ENCODE results near the gene FGFBP1. TPM values are rescaled to one million over a fixed set of nuclear protein-coding genes. Genes with fewer than 3 reads are reported as not detected.

FGFBP1 gene
- total and polyA plus RNA-seq, 4 donors, result 7.1 to 45.7 (median 19.7) TPM; not detected in 1

DNA sequence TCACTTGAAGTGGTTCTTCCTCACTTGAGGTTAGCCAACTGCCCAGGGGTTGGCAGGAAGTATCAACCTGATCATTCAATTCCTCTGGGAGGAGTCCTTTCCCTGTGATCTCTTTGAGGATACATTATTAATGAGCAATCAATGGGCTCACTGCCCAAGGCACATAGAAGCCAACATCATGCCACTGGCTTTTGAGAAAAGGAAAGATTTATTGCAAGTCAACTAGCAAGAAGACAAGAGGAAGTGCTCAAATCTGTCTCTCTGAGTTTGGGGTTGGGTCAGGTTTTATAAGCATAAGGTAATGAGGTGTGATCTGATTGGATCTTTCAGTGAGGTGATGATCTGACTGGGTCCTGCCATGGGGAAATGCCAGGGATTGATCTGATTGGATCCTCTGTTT is 39.6 kb downstream of the FGFBP1 start:
- Histone ChIP-seq H3K27me3 (ENCODE audit: control insufficient read depth in 3 of 3, insufficient read depth in 3 of 3, low read length in 2 of 3) (peaks cover 0 to 9% (median 0%) of the 10 kb centered on the region in 3 donors), H3K9me3 (ENCODE audit: control insufficient read depth in 4 of 4, insufficient read depth in 3 of 4, low read length in 3 of 4) (no peaks in the 10 kb centered on the region), H3K36me3 (ENCODE audit: control insufficient read depth in 4 of 4, insufficient read depth in 4 of 4, low read length in 4 of 4) (no peaks in the 10 kb centered on the region), H3K4me3 (no peak overlapping the region), H3K9ac (ENCODE audit: insufficient read depth in 1 of 2, low read length in 2 of 2) (no peak overlapping the region), H3K27ac (ENCODE audit: low read depth in 1 of 2, low read length in 1 of 2) (no peak overlapping the region), H3K4me1 (ENCODE audit: control insufficient read depth in 5 of 5, insufficient read depth in 5 of 5, low read length in 5 of 5) (no peaks in the 10 kb centered on the region)
- DNase-seq (no peak), ATAC-seq (ENCODE audit: insufficient read depth, low FRiP score) (no peak)
- TF ChIP-seq, protein P1, sequence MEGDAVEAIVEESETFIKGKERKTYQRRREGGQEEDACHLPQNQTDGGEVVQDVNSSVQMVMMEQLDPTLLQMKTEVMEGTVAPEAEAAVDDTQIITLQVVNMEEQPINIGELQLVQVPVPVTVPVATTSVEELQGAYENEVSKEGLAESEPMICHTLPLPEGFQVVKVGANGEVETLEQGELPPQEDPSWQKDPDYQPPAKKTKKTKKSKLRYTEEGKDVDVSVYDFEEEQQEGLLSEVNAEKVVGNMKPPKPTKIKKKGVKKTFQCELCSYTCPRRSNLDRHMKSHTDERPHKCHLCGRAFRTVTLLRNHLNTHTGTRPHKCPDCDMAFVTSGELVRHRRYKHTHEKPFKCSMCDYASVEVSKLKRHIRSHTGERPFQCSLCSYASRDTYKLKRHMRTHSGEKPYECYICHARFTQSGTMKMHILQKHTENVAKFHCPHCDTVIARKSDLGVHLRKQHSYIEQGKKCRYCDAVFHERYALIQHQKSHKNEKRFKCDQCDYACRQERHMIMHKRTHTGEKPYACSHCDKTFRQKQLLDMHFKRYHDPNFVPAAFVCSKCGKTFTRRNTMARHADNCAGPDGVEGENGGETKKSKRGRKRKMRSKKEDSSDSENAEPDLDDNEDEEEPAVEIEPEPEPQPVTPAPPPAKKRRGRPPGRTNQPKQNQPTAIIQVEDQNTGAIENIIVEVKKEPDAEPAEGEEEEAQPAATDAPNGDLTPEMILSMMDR (IDR thresholded peaks at IDR 0.05; ENCODE audit: control extremely low read depth, extremely low read depth), result no peak

DNA sequence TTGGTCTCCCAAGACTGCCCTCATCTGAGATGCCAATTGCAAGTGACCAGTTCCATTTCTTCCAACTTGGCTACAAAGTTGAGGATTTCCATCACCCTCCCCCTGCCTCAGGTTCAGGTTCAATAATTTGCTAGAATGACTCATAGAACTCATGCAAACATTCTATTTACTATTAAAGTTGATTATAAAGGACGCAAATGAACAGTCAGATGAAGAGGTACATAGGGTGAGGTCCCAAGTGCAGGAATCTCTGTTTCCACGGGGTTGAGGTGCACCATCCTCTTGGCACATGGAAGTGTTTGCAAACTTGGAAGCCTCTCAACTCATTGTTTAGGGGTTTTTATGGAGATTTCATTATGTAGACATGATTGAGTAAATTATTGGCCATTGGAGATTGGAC is 41.0 kb downstream of the FGFBP1 start:
- no peaks in the 10 kb centered on the region for H3K36me3 ChIP-seq (ENCODE audit: control insufficient read depth in 4 of 4, insufficient read depth in 4 of 4, low read length in 4 of 4)
- ATAC-seq (ENCODE audit: insufficient read depth, low FRiP score), result no peak
- no peak overlapping the region for H3K4me3 ChIP-seq
- WGBS, 2 donors, result 86 to 92% methylated on average over 2 of the region's 2 CpGs
- no peak for DNase-seq
- H3K9ac ChIP-seq (ENCODE audit: insufficient read depth in 1 of 2, low read length in 2 of 2), result no peak overlapping the region
- no peaks in the 10 kb centered on the region for H3K4me1 ChIP-seq (ENCODE audit: control insufficient read depth in 5 of 5, insufficient read depth in 5 of 5, low read length in 5 of 5)
- TF ChIP-seq, protein P1 (IDR thresholded peaks at IDR 0.05; ENCODE audit: control extremely low read depth, extremely low read depth), result no peak
- peaks cover 0 to 6% (median 0%) of the 10 kb centered on the region in 3 donors for H3K27me3 ChIP-seq (ENCODE audit: control insufficient read depth in 3 of 3, insufficient read depth in 3 of 3, low read length in 2 of 3)
- H3K27ac ChIP-seq (ENCODE audit: low read depth in 1 of 2, low read length in 1 of 2), result no peak overlapping the region
- no peaks in the 10 kb centered on the region for H3K9me3 ChIP-seq (ENCODE audit: control insufficient read depth in 4 of 4, insufficient read depth in 3 of 4, low read length in 3 of 4)

DNA sequence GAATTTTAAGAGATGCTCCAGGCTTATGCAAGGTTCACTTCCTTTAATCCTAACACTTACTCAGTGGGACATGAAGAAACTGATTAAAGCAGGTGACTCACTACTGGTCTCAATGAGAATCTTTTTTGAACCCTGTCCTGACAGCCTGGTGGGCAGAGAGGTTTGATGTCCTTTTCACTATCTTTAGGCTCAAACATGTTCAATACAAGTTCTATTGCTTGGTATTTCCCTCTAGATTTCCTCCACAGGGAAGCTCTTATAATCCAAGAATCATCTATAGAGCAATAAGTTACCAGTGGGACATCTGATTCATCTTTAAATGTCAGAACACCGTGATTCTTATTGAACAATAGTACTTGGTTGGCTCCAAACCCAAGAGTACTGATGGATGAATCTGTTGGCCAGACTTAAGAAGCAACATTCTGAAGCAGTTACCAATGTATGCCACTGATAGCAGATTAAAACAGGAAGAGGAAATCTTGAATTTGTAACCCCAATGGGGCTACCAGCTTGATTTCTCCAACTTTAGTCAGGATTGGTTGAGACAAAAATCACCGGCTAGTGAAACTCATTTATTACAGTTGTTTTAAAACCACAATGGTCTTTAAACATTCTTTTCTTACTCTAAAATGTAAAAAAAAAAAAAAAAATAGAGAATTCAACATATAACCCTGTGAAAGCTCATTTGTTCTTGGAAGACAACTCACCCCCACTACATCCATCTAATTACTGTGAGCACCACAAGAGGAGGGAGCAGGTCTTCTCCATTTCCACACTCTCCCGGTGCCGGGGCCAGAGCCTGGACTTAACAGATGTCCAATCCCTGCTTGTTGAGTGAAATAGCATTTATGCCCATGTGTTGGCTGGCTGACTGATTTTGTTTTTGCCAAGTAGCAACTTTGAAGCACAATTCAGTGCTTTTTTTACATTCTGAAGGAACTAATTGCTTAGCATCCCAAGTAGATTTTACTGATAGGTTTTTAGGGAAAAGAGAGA is 43.3 kb downstream of the FGFBP1 start:
- peaks cover 0 to 2% (median 0%) of the 10 kb centered on the region in 3 donors for H3K27me3 ChIP-seq (ENCODE audit: control insufficient read depth in 3 of 3, insufficient read depth in 3 of 3, low read length in 2 of 3)
- WGBS, 2 donors, result 85% methylated on average over 4 of the region's 4 CpGs
- no peak overlapping the region for H3K27ac ChIP-seq (ENCODE audit: low read depth in 1 of 2, low read length in 1 of 2)
- H3K9me3 ChIP-seq (ENCODE audit: control insufficient read depth in 4 of 4, insufficient read depth in 3 of 4, low read length in 3 of 4), result peaks cover 0 to 3% (median 0%) of the 10 kb centered on the region in 4 donors
- ATAC-seq (ENCODE audit: insufficient read depth, low FRiP score) (no peak), DNase-seq (no peak)
- H3K4me3 ChIP-seq, result no peak overlapping the region
- no peak overlapping the region for H3K9ac ChIP-seq (ENCODE audit: insufficient read depth in 1 of 2, low read length in 2 of 2)
- TF ChIP-seq, protein P1 (IDR thresholded peaks at IDR 0.05; ENCODE audit: control extremely low read depth, extremely low read depth), result no peak
- H3K4me1 ChIP-seq (ENCODE audit: control insufficient read depth in 5 of 5, insufficient read depth in 5 of 5, low read length in 5 of 5), result no peaks in the 10 kb centered on the region
- H3K36me3 ChIP-seq (ENCODE audit: control insufficient read depth in 4 of 4, insufficient read depth in 4 of 4, low read length in 4 of 4), result no peaks in the 10 kb centered on the region
